HG02610 (cell line): ENCODE data around the gene HNRNPCL2.
"Not testable (repeated sequence)": the region's sequence is repeated elsewhere in the genome, so short reads cannot be mapped to it uniquely, and the experiment has no call there.

Experiments
- ATAC-seq: cut with Tn5 transposase; IDR thresholded peaks from one replicate; pipeline ENCODE4 v1.9.1; 2021; ENCODE audit warnings: mild to moderate bottlenecking, moderate library complexity; ENCODE audit not compliant: unreplicated experiment

The HNRNPCL2 gene

GRCh38 chr1:13116754-13117153 lies at the start of gene HNRNPCL2:
Gene HNRNPCL2, minus strand, starts transcription at chr1:13116854. Its CDS starts 454 bp downstream, at chr1:13116400.
- ATAC-seq, result not testable (repeated sequence)

- not testable (repeated sequence) for ATAC-seq
Measured at GRCh38 chr1:13165531-13165930, 48.9 kb upstream of the HNRNPCL2 start, which contains the start of gene HNRNPCL4. Gene HNRNPCL4, minus strand, starts transcription at chr1:13165631. Its CDS starts 164 bp downstream, at chr1:13165467.

GRCh38 chr1:13155909-13156308 lies 39.3 kb upstream of the HNRNPCL2 start, which contains the start of gene PRAMEF26:
Gene PRAMEF26, minus strand, starts transcription at chr1:13156009. Its CDS starts 2,914 bp downstream, at chr1:13153095.
- not testable (repeated sequence) for ATAC-seq

- ATAC-seq, result not testable (repeated sequence)
Measured at GRCh38 chr1:13070474-13070873, 46.2 kb downstream of the HNRNPCL2 start, which contains the start of gene PRAMEF25. Gene PRAMEF25, plus strand, starts transcription at chr1:13070774. Its CDS starts 2,920 bp downstream, at chr1:13073694.
